OCI-LY7 (cell line): ENCODE data around the gene SEMA3E. TPM values are rescaled to one million over a fixed set of nuclear protein-coding genes. Genes with fewer than 3 reads are reported as not detected.

Experiments
- BruUV-seq: library from RNA; stranded (reverse); fragments of 400-500 nt; replicated peaks from 2 replicates; lab custom pipeline; 2021; lab: Mats Ljungman, UMichigan
- CTCF ChIA-PET: fragments of 300-600 bp; sonication (Branson Sonifier 250); formaldehyde crosslinking; loops from one replicate; lab custom pipeline; 2022; ENCODE audit warnings: antibody characterized with exemption; ENCODE audit not compliant: unreplicated experiment; lab: Charles Lee
- POLR2A ChIA-PET: fragments of 300-600 bp; sonication (Branson Sonifier 250); formaldehyde crosslinking; loops from one replicate; lab custom pipeline; 2022; ENCODE audit warnings: antibody characterized with exemption; lab: Charles Lee
- DNase-seq: peaks from one replicate; pipeline ENCODE4 v3.0.0-alpha.2; 2015; ENCODE audit warnings: low spot score
- H2AFZ ChIP-seq: fragments of 200-600 bp; sonication (generic), shearing (Covaris generic); 2 replicates; pipeline ENCODE4 v1.6.1; 2014; ENCODE audit warnings: mild to moderate bottlenecking, antibody characterized with exemption, low read length, moderate library complexity
- H3K27ac ChIP-seq: fragments of 200-600 bp; sonication (generic); 2 replicates; pipeline ENCODE4 v1.5.1; 2014; ENCODE audit warnings: mixed run types, low read depth, mild to moderate bottlenecking, moderate library complexity, low read length, inconsistent platforms; ENCODE audit not compliant: poor library complexity, severe bottlenecking
- H3K36me3 ChIP-seq: fragments of 200-600 bp; sonication (generic); 2 replicates; pipeline ENCODE4 v1.6.1; 2014; ENCODE audit warnings: mild to moderate bottlenecking, antibody characterized with exemption, low read length, moderate library complexity, mixed read lengths; ENCODE audit not compliant: insufficient read depth
- H3K4me1 ChIP-seq: fragments of 200-600 bp; sonication (generic); 2 replicates; pipeline ENCODE4 v1.5.1; 2014; ENCODE audit warnings: mild to moderate bottlenecking, low read length; ENCODE audit not compliant: insufficient read depth, poor library complexity, severe bottlenecking
- H3K4me2 ChIP-seq: fragments of 200-600 bp; sonication (generic); 2 replicates; pipeline ENCODE4 v1.6.1; 2014; ENCODE audit warnings: mild to moderate bottlenecking, low read length
- H3K4me3 ChIP-seq: fragments of 200-600 bp; sonication (generic); 2 replicates; pipeline ENCODE4 v1.5.1; 2014; ENCODE audit warnings: mild to moderate bottlenecking, low read depth, low read length; ENCODE audit not compliant: poor library complexity, severe bottlenecking
- H3K79me2 ChIP-seq: fragments of 200-600 bp; sonication (generic); 2 replicates; pipeline ENCODE4 v1.6.1; 2016; ENCODE audit warnings: low read depth, mild to moderate bottlenecking, low read length, moderate library complexity, mixed read lengths; ENCODE audit not compliant: insufficient read depth
- H3K9me2 ChIP-seq: fragments of 200-600 bp; sonication (generic); 2 replicates; pipeline ENCODE4 v1.6.1; 2016; ENCODE audit warnings: mild to moderate bottlenecking, low read length, mixed read lengths; ENCODE audit not compliant: insufficient read depth
- H3K9me3 ChIP-seq: fragments of 200-600 bp; sonication (generic); 2 replicates; pipeline ENCODE4 v1.6.1; 2014; ENCODE audit warnings: mild to moderate bottlenecking, mixed run types, low read length, mixed read lengths
- H4K20me1 ChIP-seq: fragments of 200-600 bp; sonication (generic); 2 replicates; pipeline ENCODE4 v1.6.1; 2014; ENCODE audit warnings: mild to moderate bottlenecking, antibody characterized with exemption, low read length, moderate library complexity, mixed read lengths; ENCODE audit not compliant: insufficient read depth
- CTCF ChIP-seq: fragments of 200-600 bp; sonication (generic); conservative IDR thresholded peaks from 2 replicates; pipeline ENCODE4 v1.5.1; 2014; ENCODE audit warnings: mild to moderate bottlenecking, antibody characterized with exemption, low read length, moderate library complexity, mixed read lengths
- EZH2phosphoT487 ChIP-seq: fragments of 200-600 bp; sonication (generic); IDR thresholded peaks from 2 replicates; pipeline ENCODE4 v1.6.1; 2018; ENCODE audit warnings: low read depth, borderline replicate concordance, mild to moderate bottlenecking, mixed run types, antibody characterized with exemption, low read length, moderate library complexity, mixed read lengths
- intact Hi-C: fragments of 100-400 bp; cut with micrococcal nuclease; formaldehyde crosslinking; loops from one replicate; pipeline ENCODE4 v1.10.0; 2022; ENCODE audit not compliant: unreplicated experiment
- total RNA-seq, 2 experiments: library from RNA; depleted of rRNA in 1 of 2; stranded (reverse); fragments of >200 nt in 1 of 2; shearing (Covaris generic) in 1 of 2; gene quantifications; 2 replicates each; pipeline ENCODE4 v1.2.3, GENCODE V29; 2014 to 2022

SEMA3E gene
- total RNA-seq, 2 experiments from 2014 or later, result 0.06 TPM; not detected in 1

DNA sequence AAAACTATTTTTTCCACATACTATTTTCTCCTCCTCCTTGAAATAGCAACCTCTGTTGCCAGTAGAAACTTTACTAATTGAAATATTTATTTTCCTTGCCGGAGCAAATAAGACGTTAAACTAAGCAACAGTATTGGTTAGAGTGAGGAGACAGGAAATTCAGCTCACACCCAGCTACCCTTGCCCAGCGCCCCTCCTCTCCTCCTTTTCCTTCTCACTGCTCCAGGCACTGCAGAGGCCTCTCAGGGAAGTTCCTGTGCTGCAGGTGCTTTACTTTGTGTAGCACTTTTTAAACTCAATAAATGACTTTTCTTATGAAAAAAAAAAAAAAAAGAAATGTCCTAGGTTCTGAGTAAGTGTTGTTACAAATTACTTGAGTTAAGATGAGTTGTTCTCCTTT lies 134.0 kb downstream of the SEMA3E start:
- intact Hi-C loops, result loop anchor here (2.0 to 10.0 kb wide), 2 partner anchors 104 to 140 kb away; no protein-coding TSS in a partner anchor
- Histone ChIP-seq H4K20me1 (no peaks in the 10 kb centered on the region), H3K9me3 (no peaks in the 10 kb centered on the region), H3K79me2 (no peaks in the 10 kb centered on the region), H3K4me3 (no peak overlapping the region), H3K4me2 (no peak overlapping the region), H3K9me2 (no peaks in the 10 kb centered on the region), H3K4me1 (no peaks in the 10 kb centered on the region), H3K36me3 (no peaks in the 10 kb centered on the region), H2AFZ (no peak overlapping the region), H3K27ac (no peak overlapping the region)
- ChIA-PET CTCF (no interaction called here), POLR2A (interaction anchor here (0.7 to 0.9 kb wide), 2 partner anchors 8 to 106 kb away, joined by 3 to 5 read pairs; no protein-coding TSS in a partner anchor)
- no peak for DNase-seq
- no TSS peak for BruUV-seq
- TF ChIP-seq CTCF, result no peak
- TF ChIP-seq EZH2phosphoT487, result no peak

GRCh38 chr7:83509255-83510021 lies 139.5 kb downstream of the SEMA3E start:
- H3K36me3 ChIP-seq, result no peaks in the 10 kb centered on the region
- H3K9me2 ChIP-seq, result no peaks in the 10 kb centered on the region
- no peak overlapping the region for H3K4me2 ChIP-seq
- no peak for DNase-seq
- no TSS peak for BruUV-seq
- no peaks in the 10 kb centered on the region for H4K20me1 ChIP-seq
- CTCF ChIA-PET, result no interaction called here
- H3K9me3 ChIP-seq, result no peaks in the 10 kb centered on the region
- H2AFZ ChIP-seq, result no peak overlapping the region
- no peak for TF ChIP-seq CTCF
- TF ChIP-seq EZH2phosphoT487, result no peak
- H3K79me2 ChIP-seq, result no peaks in the 10 kb centered on the region
- no peaks in the 10 kb centered on the region for H3K4me1 ChIP-seq
- H3K4me3 ChIP-seq, result no peak overlapping the region
- POLR2A ChIA-PET, result interaction anchor here (1.8 kb wide), 1 partner anchor 33 kb away, joined by 4 read pairs; no protein-coding TSS in a partner anchor
- intact Hi-C loops, result loop anchor here (10.0 kb wide), 1 partner anchor 145 kb away; no protein-coding TSS in a partner anchor
- H3K27ac ChIP-seq, result no peak overlapping the region

GRCh38 chr7:83504330-83504729 lies 144.6 kb downstream of the SEMA3E start:
- Histone ChIP-seq H3K4me3 (no peak overlapping the region), H3K9me3 (no peaks in the 10 kb centered on the region), H3K4me2 (no peak overlapping the region), H3K9me2 (no peaks in the 10 kb centered on the region), H3K79me2 (no peaks in the 10 kb centered on the region), H3K27ac (no peak overlapping the region), H2AFZ (no peak overlapping the region), H3K36me3 (no peaks in the 10 kb centered on the region), H3K4me1 (no peaks in the 10 kb centered on the region), H4K20me1 (no peaks in the 10 kb centered on the region)
- no TSS peak for BruUV-seq
- intact Hi-C loops, result no loop called here
- TF ChIP-seq EZH2phosphoT487 (no peak), CTCF (no peak)
- CTCF ChIA-PET, result no interaction called here
- DNase-seq, result no peak
- POLR2A ChIA-PET, result interaction anchor here (1.2 kb wide), 1 partner anchor 19 kb away, joined by 4 read pairs; no protein-coding TSS in a partner anchor
